GM18951 (cell line): ENCODE results near the gene ATP8B4.

ENCODE experiments used
- POLR2A ChIP-seq: IDR thresholded peaks from 4 replicates; pipeline ENCODE4 v1.6.1; 2011; ENCODE audit warnings: mild to moderate bottlenecking; ENCODE audit not compliant: insufficient read length, insufficient read depth; ENCODE audit errors: extremely low read depth
- in situ Hi-C: fragments of 300-500 bp; cut with MboI; formaldehyde crosslinking; loops from one replicate; pipeline ENCODE4 v1.12.0; 2022; ENCODE audit warnings: low sequenced_read_pairs, mixed read lengths, inconsistent platforms; ENCODE audit not compliant: unreplicated experiment

Gene ATP8B4, protein sequence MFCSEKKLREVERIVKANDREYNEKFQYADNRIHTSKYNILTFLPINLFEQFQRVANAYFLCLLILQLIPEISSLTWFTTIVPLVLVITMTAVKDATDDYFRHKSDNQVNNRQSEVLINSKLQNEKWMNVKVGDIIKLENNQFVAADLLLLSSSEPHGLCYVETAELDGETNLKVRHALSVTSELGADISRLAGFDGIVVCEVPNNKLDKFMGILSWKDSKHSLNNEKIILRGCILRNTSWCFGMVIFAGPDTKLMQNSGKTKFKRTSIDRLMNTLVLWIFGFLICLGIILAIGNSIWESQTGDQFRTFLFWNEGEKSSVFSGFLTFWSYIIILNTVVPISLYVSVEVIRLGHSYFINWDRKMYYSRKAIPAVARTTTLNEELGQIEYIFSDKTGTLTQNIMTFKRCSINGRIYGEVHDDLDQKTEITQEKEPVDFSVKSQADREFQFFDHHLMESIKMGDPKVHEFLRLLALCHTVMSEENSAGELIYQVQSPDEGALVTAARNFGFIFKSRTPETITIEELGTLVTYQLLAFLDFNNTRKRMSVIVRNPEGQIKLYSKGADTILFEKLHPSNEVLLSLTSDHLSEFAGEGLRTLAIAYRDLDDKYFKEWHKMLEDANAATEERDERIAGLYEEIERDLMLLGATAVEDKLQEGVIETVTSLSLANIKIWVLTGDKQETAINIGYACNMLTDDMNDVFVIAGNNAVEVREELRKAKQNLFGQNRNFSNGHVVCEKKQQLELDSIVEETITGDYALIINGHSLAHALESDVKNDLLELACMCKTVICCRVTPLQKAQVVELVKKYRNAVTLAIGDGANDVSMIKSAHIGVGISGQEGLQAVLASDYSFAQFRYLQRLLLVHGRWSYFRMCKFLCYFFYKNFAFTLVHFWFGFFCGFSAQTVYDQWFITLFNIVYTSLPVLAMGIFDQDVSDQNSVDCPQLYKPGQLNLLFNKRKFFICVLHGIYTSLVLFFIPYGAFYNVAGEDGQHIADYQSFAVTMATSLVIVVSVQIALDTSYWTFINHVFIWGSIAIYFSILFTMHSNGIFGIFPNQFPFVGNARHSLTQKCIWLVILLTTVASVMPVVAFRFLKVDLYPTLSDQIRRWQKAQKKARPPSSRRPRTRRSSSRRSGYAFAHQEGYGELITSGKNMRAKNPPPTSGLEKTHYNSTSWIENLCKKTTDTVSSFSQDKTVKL

GRCh38 chr15:50119063-50120040 is at the start of gene ATP8B4:
TSS of gene ATP8B4 (minus strand) at chr15:50119233. CDS start at chr15:50106966, 12,267 bp downstream.
- in situ Hi-C loops: no loop called here
- TF ChIP-seq POLR2A: no peak

- no peak for TF ChIP-seq POLR2A
- in situ Hi-C loops: loop anchor here (25.0 kb wide), 1 partner anchor 1306 kb away; no protein-coding TSS in a partner anchor
These were observed 49.3 kb upstream of the ATP8B4 start for GRCh38 chr15:50168379-50168778.

GRCh38 chr15:50167110-50167509 is 48.1 kb upstream of the ATP8B4 start:
- in situ Hi-C loops: loop anchor here (25.0 kb wide), 1 partner anchor 1305 kb away; no protein-coding TSS in a partner anchor
- no peak for TF ChIP-seq POLR2A

DNA sequence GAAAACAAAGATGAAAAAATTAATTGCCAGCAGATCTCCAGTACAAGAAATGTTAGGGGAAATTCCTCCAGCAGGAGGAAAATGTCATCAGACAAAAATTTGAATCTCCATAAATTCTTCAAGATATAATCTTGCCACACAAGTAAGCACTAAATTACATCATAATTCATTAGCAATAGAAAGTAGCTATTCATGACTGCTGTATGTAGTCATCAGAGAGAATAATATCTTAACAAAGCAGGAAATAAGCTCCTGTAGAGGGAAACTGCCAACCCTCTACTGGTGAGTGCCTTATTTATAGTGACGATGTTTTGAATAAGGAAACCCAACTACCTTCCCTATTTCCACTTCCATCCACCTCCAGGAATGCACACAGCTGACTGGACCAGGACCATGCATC is 47.2 kb upstream of the ATP8B4 start:
- in situ Hi-C loops: loop anchor here (25.0 kb wide), 1 partner anchor 1304 kb away; no protein-coding TSS in a partner anchor
- no peak for TF ChIP-seq POLR2A

DNA sequence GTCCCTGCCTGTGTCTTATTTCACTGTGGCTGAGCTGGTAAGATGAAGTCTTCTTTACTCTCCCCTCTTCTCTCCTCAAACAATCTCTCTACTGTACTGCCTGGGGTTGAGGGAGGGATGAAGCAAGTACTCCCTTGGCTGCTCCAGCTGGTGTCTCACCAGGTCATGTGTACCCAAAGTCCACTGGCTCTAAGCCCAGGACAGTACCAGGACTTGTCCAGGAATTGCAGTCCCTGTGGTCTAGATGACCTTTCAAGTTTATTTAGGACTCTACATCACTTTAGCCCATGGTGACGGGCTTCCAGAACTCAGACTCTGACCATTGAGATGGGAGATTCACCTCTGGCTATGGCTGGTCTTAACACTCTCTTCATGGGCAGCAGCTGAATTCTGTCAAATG is 45.4 kb upstream of the ATP8B4 start:
- in situ Hi-C loops: loop anchor here (25.0 kb wide), 1 partner anchor 1302 kb away; no protein-coding TSS in a partner anchor
- no peak for TF ChIP-seq POLR2A

GRCh38 chr15:50163719-50164410 is 44.8 kb upstream of the ATP8B4 start:
- in situ Hi-C loops: loop anchor here (25.0 kb wide), 1 partner anchor 1302 kb away; no protein-coding TSS in a partner anchor
- TF ChIP-seq POLR2A: no peak

GRCh38 chr15:50162969-50163718 is 44.1 kb upstream of the ATP8B4 start:
- TF ChIP-seq POLR2A: no peak
- in situ Hi-C loops: loop anchor here (25.0 kb wide), 1 partner anchor 1301 kb away; no protein-coding TSS in a partner anchor

- in situ Hi-C loops: loop anchor here (25.0 kb wide), 1 partner anchor 1296 kb away; no protein-coding TSS in a partner anchor
These were observed 39.2 kb upstream of the ATP8B4 start for GRCh38 chr15:50158236-50158635.

GRCh38 chr15:50151476-50151875 is 32.4 kb upstream of the ATP8B4 start:
- TF ChIP-seq POLR2A: no peak
- in situ Hi-C loops: loop anchor here (25.0 kb wide), 1 partner anchor 1289 kb away; no protein-coding TSS in a partner anchor

DNA sequence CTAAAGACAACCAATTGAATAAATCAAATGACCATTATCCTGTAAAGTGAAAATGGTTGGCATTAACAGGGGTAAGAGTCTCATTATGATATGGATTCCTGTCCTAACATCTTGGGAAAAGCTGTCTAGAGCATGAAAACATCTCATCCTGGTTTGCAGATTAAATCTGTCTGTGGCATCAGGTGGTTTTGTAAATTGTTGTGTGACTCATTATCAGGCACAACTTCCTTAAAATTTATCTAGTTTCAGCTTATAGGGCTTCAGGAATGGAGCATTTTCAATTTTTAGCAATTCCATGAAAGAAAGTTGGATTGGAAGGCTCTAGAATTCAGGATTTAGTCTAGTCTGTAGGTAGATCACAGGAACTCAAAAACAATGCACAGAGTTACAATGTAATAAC is 31.8 kb upstream of the ATP8B4 start:
- in situ Hi-C loops: loop anchor here (25.0 kb wide), 1 partner anchor 1289 kb away; no protein-coding TSS in a partner anchor
- no peak for TF ChIP-seq POLR2A
